GM19193 (cell line): Measurements from ENCODE around the gene MARK3.

Source experiments
- POLR2A ChIP-seq: IDR thresholded peaks from 4 replicates; pipeline ENCODE4 v1.6.1; 2011; ENCODE audit not compliant: insufficient read depth, insufficient read length; ENCODE audit errors: extremely low read depth

The MARK3 gene

DNA sequence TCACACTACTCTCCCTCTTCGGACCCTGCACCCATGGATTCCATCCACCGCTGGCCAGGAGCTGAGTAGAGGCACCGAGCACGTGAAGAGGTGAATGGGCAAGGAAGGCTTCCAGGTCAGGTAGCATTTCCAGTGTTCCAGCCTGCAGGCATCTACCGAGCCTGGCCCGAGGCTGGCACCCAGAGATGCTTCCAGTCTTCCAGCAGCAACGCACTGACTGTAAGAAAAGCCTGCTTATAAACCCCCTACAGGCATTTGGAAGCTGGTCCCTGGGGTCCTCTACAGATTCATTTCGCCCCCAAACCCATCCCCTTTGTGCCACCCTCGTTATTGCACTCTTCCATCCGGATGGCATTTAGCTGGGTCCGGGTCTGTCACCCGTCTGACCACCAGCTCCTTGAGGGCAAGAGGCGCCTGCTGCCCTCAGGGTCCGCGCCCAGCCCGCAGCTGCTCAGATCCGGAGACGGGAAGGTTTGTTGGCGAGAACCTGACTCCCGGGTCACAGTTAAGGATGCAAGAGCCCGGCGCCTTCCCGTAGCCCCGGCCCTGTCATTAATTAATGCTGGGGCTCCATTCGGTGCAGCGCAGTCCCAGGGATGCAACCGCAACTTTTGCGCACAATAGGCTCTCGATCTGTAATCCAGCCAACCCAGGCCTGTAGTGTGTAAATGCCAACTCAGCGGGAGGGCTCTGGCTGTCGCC is 614 bp upstream of the MARK3 start:
- TF ChIP-seq POLR2A, result no peak

DNA sequence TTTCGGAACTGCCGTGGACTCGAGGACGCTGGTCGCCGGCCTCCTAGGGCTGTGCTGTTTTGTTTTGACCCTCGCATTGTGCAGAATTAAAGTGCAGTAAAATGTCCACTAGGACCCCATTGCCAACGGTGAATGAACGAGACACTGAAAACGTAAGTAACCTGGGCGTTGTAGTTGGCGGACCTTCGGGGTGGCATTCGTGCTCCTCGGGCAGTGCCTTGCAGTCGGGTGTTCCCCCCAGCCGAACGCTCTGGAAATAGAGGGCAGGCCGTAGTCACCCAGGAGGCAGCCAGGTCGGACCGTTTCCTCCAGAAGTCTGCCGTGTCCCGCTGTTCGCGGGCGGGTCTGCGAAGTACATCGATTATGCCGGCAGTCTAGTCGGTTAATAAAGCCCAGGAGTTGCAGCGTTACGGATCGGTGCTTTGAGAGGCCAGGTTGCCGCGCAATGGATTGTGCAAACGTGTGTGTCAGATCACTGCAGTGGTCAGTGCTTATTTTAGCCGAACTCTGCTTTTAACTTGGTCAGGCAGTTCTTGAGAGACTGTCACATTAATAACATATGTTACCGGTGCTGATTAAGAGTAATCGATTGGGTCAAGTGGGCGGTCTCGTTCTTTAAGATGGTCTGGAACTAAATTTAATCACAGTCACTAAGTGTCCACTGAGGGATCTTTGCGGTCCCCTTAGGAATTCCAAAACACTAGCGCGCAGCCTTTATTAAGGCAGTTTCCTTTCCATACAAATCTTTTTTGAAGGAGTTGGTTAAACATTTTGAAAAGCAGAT is 906 bp downstream of the MARK3 start:
- TF ChIP-seq POLR2A, result no peak

DNA sequence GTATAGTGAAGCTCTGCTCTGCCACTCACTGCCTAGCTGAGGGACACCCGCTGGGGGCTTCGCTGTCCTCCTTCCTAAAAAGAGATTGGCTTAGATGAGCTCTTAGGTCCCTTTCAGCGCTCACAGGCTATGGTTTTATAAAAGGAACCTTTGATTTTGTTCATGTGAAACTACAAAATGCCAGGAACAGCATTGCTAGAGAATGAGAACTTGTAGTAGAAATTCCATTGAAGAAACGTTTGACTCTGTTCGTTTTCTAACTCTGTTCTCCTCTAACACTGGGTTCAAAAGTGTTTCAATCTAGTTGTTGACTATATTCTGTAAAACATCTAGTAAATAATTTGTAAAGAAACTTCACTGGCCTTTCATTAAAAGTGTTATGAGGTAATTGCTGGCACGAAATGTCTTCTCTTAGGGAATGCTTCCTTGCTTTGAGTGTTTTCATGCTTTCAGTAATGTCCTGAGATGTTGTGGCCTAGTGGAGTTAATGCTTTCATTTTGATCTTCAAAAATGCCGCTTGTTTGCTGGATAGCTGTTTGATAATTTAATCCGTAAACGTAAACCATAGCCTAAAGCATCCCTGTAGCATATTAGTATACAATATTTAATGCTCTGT is 1.6 kb downstream of the MARK3 start:
- TF ChIP-seq POLR2A, result no peak

DNA sequence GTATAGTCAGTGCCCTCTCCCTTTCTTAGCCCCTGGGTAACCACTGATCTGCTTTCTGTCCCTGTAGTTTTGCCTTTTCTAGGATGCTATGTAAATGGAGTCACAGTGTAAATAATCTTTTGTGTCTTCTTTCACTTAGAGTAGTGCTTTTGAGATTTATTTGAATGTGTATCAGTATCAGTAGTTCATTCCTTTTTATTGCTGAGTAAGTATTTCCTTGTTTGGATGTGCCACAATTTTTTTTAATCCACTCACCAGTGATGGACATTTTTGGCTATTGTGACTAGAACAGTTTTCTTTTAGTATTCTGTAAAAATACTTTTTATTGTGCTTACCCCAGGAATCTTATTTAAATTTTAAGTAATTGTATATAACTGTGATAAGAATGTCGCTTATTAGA is 3.4 kb downstream of the MARK3 start:
- no peak for TF ChIP-seq POLR2A

DNA sequence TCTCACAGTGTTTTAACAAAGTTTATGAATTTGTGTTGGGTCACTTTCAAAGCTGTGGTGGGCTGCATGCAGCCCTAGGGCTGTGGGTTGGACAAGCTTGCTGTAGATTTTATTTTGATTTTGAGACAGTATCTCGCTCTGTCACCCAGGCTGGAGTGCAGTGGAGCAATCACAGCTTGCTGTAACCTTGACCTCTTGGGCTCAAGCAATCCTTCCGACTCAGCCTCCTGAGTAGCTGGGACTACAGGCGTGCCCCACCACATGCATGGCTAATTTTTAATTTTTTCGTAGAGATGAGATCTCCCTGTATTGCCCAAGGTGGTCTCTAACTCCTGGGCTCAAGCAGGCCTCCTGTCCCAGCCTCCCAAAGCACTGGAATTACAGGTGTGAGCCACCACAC is 5.4 kb downstream of the MARK3 start:
- no peak for TF ChIP-seq POLR2A

DNA sequence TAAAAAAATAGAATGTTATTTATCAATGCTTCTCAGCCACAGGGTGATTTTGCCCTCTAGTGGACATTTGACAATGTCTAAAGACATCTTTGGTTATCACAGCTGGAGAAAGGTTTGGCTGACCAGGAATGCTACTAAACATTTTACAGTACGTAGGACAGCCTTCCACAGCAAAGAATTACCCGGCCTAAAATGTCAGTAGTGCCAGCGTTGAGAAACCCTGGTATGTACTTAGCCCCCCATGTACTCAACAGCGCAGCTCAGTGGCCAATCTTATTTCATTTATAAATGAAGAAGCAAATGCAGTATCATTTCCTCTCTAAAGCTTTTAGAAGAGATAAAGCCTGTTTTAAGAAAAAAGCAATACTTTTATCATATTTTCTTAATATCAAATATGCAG is 5.8 kb downstream of the MARK3 start:
- no peak for TF ChIP-seq POLR2A

DNA sequence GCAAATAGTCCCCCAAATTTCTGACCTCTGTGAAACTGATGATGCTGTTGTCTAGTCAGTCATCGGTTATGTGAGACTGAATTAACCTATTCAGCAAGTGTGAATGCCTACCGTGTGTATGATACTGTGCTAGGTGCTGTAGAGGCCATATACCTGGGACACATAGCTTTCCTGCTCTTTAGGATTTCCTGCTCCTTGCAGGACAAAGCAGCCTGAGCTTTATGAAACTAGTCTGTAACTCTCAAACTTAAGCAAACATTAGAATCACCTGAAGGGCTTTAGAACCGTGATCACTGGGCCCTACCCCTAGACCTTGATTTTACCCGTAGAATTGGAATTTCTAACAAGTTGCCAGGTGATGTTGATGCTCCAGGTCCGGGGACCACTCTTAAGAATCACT is 6.9 kb downstream of the MARK3 start:
- no peak for TF ChIP-seq POLR2A

DNA sequence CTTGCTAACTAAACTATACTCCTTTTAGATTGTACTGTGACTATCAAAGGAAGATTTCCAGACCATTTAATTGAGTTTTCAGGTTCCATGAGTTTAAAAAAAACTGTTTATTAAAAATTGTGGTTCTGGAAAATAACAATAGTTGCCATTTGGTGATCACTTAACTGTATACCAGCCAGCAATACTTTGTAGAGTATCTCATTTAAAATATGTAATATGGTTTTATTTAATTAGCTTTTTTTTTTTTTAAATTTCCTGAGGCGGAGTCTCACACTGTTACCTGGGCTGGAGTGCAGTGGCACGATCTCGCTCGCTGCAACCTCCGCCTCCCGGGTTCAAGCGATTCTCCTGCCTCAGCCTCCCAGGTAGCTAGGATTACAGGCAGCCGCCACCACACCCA is 7.4 kb downstream of the MARK3 start:
- no peak for TF ChIP-seq POLR2A

DNA sequence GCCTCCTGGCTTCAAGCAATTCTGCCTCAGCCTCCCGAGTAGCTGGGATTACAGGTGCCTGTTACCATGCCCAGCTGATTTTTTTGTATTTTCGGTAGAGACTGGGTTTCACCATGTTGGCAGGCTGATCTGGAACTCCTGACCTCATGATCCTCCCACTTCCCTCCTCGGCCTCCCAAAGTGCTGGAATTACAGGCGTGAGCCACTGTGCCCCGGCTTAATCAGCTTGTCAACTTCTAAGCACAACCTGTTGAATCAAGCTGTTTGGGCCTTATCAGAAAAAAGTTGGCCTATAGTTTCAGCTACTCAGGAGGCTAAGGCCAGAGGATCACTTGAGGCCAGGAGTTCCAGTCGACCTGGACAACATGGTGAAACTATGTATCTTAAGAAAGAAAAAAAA is 7.9 kb downstream of the MARK3 start:
- no peak for TF ChIP-seq POLR2A

DNA sequence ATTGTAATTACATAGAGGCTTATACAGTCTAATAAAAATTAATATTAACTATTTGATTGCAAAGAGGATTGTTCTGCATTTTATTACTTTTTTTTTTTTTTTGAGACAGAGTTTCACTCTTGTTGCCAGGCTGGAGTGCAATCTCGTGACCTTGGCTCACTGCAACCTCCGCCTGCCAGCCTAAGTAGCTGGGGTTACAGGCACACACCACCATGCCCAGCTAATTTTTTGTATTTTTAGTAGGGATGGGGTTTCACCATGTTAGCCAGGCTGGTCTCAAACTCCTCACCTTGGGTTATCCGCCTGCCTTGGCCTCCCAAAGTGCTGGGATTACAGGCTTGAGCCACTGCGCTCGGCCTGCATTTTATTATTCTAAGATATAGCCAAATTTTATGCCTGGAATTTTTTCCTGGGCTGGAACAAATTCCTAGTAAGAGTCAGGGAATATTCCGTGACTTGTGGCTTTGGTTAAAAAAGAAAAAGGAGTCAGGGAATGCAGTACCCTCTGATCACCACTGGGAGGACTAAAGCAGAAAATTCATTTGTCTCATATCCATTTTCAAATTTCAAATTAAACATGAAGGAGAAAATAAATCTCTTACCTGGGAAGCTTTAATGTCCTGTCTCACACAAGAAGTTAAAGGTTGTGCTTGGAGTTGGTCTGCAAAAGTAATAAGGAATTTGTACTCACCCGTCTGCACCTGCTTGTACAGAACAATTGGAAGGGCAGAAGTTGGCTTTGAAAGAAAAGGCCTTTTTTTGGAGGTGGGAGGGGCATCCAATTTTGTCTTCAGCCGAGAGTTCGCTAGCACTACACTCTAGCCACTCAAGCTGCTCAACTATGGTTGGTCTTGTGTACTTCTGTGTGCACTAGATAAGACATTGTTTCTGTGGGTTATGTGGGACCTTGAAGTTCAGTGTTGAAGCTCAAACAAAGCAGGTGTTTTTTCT is 8.7 kb downstream of the MARK3 start:
- no peak for TF ChIP-seq POLR2A

DNA sequence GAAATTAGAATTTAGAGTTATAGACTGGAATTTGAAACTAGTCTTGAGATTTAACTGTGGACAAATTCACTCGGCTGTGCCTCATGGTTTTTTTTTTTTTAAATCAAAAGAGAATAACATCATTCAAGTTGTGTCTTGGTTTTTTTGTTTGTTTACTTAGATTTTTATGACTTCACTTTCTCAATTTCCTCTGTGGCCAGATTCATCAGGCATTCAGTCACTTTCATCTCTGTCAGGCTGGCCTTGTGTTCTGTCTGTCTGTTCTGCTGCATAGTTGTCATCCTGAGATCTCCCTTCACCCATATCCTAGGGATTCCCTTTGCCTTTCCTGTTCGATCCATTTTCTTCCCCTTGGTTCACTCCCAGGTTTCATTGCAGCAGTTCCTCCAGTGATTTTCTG is 10.0 kb downstream of the MARK3 start:
- no peak for TF ChIP-seq POLR2A

DNA sequence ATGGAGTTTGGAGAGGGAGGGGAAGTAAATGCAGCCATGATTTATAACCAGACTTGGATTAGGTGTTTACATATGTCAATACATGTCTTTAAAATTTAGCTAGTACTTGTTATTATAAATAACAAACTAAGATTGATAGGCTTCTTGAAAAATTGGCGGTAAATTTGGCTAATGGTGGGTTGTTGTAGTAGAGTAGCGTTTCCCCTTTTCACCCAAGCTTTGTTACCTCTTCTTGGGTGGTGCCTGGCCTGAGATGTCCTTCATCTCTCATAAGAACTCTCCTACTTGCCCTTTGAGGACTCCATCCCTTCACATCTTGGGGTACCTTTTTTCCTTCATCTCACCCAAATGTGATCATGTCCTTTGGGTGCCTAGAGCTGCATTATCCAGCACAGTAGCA is 11.2 kb downstream of the MARK3 start:
- TF ChIP-seq POLR2A, result no peak

DNA sequence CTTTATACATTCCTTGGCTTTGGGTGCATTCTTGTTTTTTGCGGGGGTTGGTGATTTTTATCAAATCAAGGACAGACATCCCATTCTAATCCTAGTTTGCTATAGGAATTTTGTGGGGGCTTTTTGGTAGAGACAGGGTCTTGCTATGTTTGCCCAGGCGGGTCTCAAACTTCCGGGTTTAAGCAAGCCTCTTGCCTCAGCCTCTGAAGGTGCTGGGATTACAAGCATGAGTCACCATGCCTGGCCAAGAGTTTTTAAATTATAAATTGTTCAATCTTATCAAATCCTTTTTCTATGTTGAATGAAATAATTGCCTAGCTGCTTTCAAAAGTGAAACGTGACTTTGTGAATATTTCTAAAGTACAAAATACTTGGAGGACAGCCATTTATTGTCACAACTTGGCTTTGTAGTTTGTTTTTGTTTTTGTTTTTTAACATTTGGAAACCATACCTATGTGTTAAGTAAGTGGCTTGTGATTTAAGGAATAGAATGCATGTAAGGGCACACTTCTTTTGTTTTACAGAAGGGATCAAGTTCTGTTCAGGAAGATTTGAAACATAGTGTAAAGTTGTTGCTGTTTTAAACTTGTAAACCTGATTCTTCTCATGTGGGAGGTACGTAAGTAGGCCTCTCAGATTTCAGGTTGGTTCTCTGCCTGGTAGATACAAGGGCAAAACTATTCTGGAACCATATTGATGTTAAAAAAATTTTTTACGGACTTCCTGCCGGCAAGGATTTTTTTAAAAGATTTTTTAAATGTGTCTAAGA is 13.4 kb downstream of the MARK3 start:
- no peak for TF ChIP-seq POLR2A

DNA sequence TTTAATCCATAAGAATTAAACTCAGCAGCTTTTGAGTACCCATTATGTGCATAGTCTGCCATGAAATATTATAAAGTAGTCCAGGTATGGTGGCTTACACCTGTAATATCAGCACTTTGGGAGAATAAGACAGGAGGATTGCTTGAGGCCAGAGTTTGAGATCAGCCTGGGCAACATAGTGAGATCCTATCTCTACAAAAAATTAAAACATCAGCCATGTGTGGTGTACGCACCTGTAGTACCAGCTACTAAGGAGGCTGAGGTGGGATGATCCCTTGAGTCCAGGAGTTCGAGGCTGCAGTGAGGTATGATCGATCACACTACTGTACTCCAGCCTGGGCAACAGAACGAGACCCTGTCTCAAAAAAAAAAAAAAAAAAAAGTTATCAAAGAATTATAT is 15.3 kb downstream of the MARK3 start:
- TF ChIP-seq POLR2A, result no peak
